RWPE2 (cell line): Measurements from ENCODE around the gene CCDC85B.
A peak's percentile ranks its signal among the peaks of the same experiment; 100 is the strongest.
"Not testable (repeated sequence)": the region's sequence is repeated elsewhere in the genome, so short reads cannot be mapped to it uniquely, and the experiment has no call there.

Experiments used
- ATAC-seq: fragments of 200-7000 bp; cut with Tn5 transposase; 3 replicates; pipeline ENCODE4 v1.9.1; 2021; ENCODE audit warnings: low read depth
- DNase-seq: peaks from one replicate; pipeline ENCODE4 v3.0.0-alpha.2; 2020; ENCODE audit warnings: low spot score
- H3K27ac ChIP-seq: fragments of 450-650 bp; 2 replicates; pipeline ENCODE4 v1.5.1; 2017; ENCODE audit warnings: mild to moderate bottlenecking; ENCODE audit not compliant: poor library complexity, severe bottlenecking
- H3K27me3 ChIP-seq: fragments of 250-450 bp; sonication (Bioruptor Pico); 2 replicates; pipeline ENCODE4 v1.5.1; 2021; ENCODE audit warnings: mild to moderate bottlenecking, moderate library complexity; ENCODE audit not compliant: insufficient read depth, poor library complexity, severe bottlenecking
- H3K36me3 ChIP-seq: fragments of 250-450 bp; sonication (Bioruptor Pico); 2 replicates; pipeline ENCODE4 v1.5.1; 2020; ENCODE audit warnings: low read depth, mild to moderate bottlenecking, moderate library complexity
- H3K4me1 ChIP-seq: fragments of 250-450 bp; sonication (Bioruptor Pico); 2 replicates; pipeline ENCODE4 v1.5.1; 2021; ENCODE audit warnings: mild to moderate bottlenecking, moderate library complexity; ENCODE audit not compliant: insufficient read depth, poor library complexity, severe bottlenecking
- H3K4me3 ChIP-seq: fragments of 250-450 bp; sonication (Bioruptor Pico); 2 replicates; pipeline ENCODE4 v1.5.1; 2021; ENCODE audit warnings: mild to moderate bottlenecking, moderate library complexity; ENCODE audit not compliant: severe bottlenecking
- H3K9me3 ChIP-seq: fragments of 250-450 bp; sonication (Bioruptor Pico); 2 replicates; pipeline ENCODE4 v1.5.1; 2021; ENCODE audit warnings: mild to moderate bottlenecking, moderate library complexity; ENCODE audit not compliant: severe bottlenecking
- TF ChIP-seq, protein P1 (sequence below): fragments of 450-650 bp; IDR thresholded peaks from one replicate; pipeline ENCODE4 v1.5.1; 2017; ENCODE audit warnings: mild to moderate bottlenecking, moderate library complexity; ENCODE audit not compliant: poor library complexity, severe bottlenecking

The CCDC85B gene

DNA sequence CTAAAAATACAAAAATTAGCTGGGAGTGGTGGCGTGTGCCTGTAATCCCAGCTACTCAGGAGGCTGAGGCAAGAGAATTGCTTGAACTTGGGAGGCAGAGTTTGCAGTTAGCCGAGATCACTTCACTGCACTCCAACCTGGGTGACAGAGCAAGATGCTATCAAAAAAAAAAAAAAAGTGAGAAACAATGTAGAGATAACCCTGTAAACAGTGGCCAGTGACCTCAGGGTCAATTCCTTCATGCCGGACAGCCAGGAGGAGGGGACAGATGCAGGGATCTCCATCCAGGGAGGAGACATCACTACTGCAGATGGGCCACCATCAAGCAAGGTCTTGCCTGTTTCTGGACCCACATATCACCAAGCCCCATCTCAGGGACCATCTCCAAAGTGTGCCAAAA is 42.7 kb upstream of the CCDC85B start:
- H3K4me1 ChIP-seq: no peaks in the 10 kb centered on the region
- TF ChIP-seq, protein P1, sequence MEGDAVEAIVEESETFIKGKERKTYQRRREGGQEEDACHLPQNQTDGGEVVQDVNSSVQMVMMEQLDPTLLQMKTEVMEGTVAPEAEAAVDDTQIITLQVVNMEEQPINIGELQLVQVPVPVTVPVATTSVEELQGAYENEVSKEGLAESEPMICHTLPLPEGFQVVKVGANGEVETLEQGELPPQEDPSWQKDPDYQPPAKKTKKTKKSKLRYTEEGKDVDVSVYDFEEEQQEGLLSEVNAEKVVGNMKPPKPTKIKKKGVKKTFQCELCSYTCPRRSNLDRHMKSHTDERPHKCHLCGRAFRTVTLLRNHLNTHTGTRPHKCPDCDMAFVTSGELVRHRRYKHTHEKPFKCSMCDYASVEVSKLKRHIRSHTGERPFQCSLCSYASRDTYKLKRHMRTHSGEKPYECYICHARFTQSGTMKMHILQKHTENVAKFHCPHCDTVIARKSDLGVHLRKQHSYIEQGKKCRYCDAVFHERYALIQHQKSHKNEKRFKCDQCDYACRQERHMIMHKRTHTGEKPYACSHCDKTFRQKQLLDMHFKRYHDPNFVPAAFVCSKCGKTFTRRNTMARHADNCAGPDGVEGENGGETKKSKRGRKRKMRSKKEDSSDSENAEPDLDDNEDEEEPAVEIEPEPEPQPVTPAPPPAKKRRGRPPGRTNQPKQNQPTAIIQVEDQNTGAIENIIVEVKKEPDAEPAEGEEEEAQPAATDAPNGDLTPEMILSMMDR: no peak
- H3K4me3 ChIP-seq: no peak overlapping the region
- no peak for ATAC-seq
- H3K36me3 ChIP-seq: peaks cover 4% of the 10 kb centered on the region; the same call in 1 of the 2 replicates
- no peak overlapping the region for H3K27ac ChIP-seq
- no peaks in the 10 kb centered on the region for H3K9me3 ChIP-seq
- DNase-seq: no peak
- no peaks in the 10 kb centered on the region for H3K27me3 ChIP-seq

DNA sequence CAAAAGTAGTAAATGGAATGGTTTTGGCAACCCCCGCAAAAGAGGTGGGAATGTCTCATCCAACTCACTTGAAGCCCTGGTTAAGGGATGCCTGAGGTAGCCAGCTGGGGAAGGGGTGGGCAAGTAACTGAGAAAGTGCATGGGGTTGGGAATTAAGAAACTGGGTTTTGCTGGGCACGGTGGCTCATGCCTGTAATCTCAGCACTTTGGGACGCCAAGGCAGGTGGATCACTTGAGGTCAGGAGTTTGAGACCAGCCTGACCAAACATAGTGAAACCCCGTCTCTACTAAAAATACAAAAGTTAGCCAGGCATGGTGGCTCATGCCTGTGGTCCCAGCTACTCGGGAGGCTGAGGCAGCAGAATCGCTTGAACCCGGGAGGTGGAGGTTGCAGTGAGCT is 41.8 kb upstream of the CCDC85B start:
- H3K4me1 ChIP-seq, H3K4me3 ChIP-seq, H3K27me3 ChIP-seq, H3K9me3 ChIP-seq, DNase-seq, H3K27ac ChIP-seq, ATAC-seq: not testable (repeated sequence)
- peaks cover 12% of the 10 kb centered on the region for H3K36me3 ChIP-seq

DNA sequence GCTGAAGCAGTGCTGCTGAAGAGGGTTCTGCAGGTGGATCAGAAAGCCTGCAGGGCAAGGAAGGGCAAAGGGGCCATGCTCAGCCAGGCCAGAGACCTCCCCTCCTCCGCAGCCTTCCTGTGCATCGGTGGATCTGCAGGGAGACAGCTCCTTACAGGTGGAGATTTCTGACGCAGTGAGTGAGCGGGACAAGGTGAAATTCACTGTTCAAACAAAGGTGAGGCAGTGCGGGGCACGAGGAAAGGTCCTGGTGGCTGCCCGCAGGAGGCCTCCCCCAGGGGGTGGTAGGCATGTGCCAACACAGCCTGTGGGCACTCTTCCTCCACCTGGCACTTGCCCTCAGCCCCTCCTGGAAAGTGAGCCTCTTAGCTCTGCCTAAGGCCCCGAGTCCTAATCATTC is 41.1 kb upstream of the CCDC85B start:
- ATAC-seq (peak; percentile 5; the same call in 2 of the 3 replicates), DNase-seq (peak; percentile 42)
- H3K4me1 ChIP-seq: no peaks in the 10 kb centered on the region
- TF ChIP-seq, protein P1: no peak
- H3K4me3 ChIP-seq: no peak overlapping the region
- H3K27ac ChIP-seq: no peak overlapping the region
- peaks cover 18% of the 10 kb centered on the region for H3K36me3 ChIP-seq
- H3K9me3 ChIP-seq: no peaks in the 10 kb centered on the region
- no peaks in the 10 kb centered on the region for H3K27me3 ChIP-seq

DNA sequence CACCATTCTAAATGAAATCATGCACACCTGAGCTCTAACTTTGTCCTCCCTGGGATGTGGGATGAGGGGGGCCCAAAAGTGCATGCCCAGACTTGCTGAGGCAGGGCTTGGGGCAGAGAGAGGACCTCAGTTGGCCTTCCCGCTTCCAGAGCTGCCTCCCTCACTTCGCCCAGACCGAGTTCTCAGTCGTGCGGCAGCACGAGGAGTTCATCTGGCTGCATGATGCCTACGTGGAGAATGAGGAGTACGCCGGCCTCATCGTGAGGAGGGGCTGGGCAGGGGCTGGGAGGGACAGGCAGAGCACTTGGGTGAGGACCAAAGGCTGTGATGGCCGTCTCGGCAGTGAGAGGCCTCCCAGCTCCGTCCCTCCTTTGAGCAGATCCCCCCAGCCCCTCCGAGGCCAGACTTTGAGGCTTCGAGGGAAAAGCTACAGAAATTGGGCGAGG is 40.7 kb upstream of the CCDC85B start:
- H3K36me3 ChIP-seq: peaks cover 22% of the 10 kb centered on the region
- ATAC-seq: peak; percentile 0; the same call in 1 of the 3 replicates
- no peaks in the 10 kb centered on the region for H3K9me3 ChIP-seq
- H3K27ac ChIP-seq: no peak overlapping the region
- TF ChIP-seq, protein P1: no peak
- no peaks in the 10 kb centered on the region for H3K4me1 ChIP-seq
- H3K27me3 ChIP-seq: no peaks in the 10 kb centered on the region
- DNase-seq: peak; percentile 51
- H3K4me3 ChIP-seq: no peak overlapping the region

DNA sequence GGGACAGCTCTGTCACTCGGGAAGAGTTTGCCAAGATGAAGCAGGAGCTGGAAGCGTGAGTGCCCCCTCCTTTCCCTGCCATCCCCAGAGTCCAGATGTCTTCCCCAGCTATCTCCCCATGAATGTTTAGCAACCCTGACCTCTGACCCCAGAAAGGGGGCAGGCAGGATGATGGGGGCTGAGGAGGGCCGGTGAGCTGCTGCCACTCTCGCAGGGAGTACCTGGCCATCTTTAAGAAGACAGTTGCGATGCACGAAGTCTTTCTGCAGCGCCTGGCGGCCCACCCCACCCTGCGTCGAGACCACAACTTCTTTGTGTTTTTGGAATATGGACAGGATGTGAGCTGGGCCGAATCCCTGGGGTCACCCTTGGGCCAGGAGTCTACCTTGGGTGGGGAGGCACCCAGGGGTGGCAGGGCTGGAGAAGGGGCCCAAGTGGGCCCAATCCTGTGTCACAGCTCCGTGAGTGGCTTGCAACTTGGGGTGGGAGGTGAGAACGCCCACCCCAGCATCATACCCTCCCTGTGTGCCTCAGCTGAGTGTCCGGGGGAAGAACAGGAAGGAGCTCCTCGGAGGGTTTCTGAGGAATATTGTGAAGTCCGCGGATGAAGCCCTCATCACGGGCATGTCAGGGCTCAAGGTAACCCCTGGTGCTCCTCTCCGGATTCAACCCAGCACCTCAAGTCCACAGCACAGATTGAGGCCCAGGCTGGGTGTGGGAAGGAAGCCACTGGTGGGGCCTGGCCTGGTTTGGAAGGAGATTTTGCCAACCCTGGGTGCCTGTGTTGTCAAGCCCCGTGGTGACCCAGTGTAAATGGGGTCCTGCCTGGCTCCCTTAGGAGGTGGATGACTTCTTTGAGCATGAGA is 40.0 kb upstream of the CCDC85B start:
- DNase-seq: peak; percentile 53
- H3K36me3 ChIP-seq: peaks cover 26% of the 10 kb centered on the region
- peak; percentile 7 for ATAC-seq
- TF ChIP-seq, protein P1: no peak
- no peak overlapping the region for H3K4me3 ChIP-seq
- no peak overlapping the region for H3K27ac ChIP-seq
- no peaks in the 10 kb centered on the region for H3K9me3 ChIP-seq
- no peaks in the 10 kb centered on the region for H3K27me3 ChIP-seq
- no peaks in the 10 kb centered on the region for H3K4me1 ChIP-seq
